ENCODE measurements around the gene SEC16B. TPM values are rescaled to one million over a fixed set of nuclear protein-coding genes. Genes with fewer than 3 reads are reported as not detected.

The SEC16B gene
- total and polyA plus RNA-seq, 8 donors, result 3.3 to 53.9 (median 13.4) TPM

DNA sequence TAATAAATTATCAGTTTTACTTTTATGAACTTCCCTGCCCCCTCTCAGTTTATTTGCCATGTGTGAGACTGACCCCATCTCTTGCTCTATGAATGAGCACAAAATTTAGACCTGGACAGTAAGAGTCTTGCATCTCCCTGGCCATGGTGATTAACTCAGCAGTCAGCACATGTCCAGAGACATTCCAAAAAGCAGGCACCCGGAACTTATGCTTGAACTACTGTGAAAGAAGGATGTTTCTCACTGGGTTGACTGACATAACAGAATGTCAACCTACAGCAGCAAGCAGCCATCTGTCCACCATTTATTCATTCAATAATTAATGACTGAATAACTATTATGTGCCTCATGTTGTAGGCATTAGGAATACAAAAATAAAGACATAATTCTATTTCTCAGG, 11.3 kb upstream of the SEC16B start:
- Histone ChIP-seq H3K36me3 (peaks cover 0 to 4% (median under 1%) of the 10 kb centered on the region in 4 donors), H3K4me3 (no peak overlapping the region), H3K27ac (no peak overlapping the region), H3K27me3 (no peaks in the 10 kb centered on the region), H3K9me3 (no peaks in the 10 kb centered on the region), H3K4me1 (no peaks in the 10 kb centered on the region)
- whole genome bisulfite sequencing, 5 donors, result 86 to 100% (median 90%) methylated on average over 1 of the region's 1 CpG
- no peak for TF ChIP-seq POLR2A (IDR thresholded peaks at IDR 0.05)
- no peak for TF ChIP-seq CTCF (IDR thresholded peaks at IDR 0.05)
- TF ChIP-seq EP300 (IDR thresholded peaks at IDR 0.05), result no peak
- TF ChIP-seq POLR2AphosphoS5 (IDR thresholded peaks at IDR 0.05), result no peak
- intact Hi-C loops (cut with DNase I; ENCODE audit: low total_unique reads), result no loop called here
- no peak for DNase-seq

DNA sequence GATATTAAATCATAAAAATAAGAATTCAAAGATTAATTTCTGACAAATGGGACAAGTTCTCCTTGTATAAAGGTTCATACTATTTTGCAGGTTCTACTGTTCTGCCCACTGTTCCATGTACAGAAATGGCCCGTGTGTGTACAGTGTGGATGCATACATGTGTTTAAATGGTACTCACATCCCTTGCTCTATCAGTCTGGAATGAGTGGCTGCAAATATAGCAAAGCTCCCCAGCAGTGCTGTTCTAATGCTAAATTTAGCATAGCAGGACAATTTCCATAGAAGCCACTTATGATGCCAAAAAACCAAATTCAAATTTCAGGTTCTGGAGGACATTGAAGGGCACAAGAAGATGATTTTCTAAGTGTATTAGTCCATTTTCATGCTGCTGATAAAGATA, 9.4 kb upstream of the SEC16B start:
- intact Hi-C loops (cut with DNase I; ENCODE audit: low total_unique reads), result no loop called here
- DNase-seq, result no peak
- Histone ChIP-seq H3K4me3 (no peak overlapping the region), H3K36me3 (peaks cover 0 to 13% (median 2%) of the 10 kb centered on the region in 4 donors), H3K27ac (no peak overlapping the region), H3K9me3 (no peaks in the 10 kb centered on the region), H3K27me3 (no peaks in the 10 kb centered on the region), H3K4me1 (no peaks in the 10 kb centered on the region)
- no peak for TF ChIP-seq CTCF (IDR thresholded peaks at IDR 0.05)
- TF ChIP-seq EP300 (IDR thresholded peaks at IDR 0.05), result no peak
- no peak for TF ChIP-seq POLR2A (IDR thresholded peaks at IDR 0.05)
- no peak for TF ChIP-seq POLR2AphosphoS5 (IDR thresholded peaks at IDR 0.05)
- 84 to 95% (median 88%) methylated on average over 1 of the region's 1 CpG for WGBS, 5 donors

- H3K4me1 ChIP-seq, result no peaks in the 10 kb centered on the region
- 84 to 100% (median 92%) methylated on average over 1 of the region's 1 CpG for WGBS, 5 donors
- no peaks in the 10 kb centered on the region for H3K9me3 ChIP-seq
- no peak overlapping the region for H3K27ac ChIP-seq
- no peaks in the 10 kb centered on the region for H3K27me3 ChIP-seq
- TF ChIP-seq POLR2A (IDR thresholded peaks at IDR 0.05) (no peak), CTCF (IDR thresholded peaks at IDR 0.05) (no peak), POLR2AphosphoS5 (IDR thresholded peaks at IDR 0.05) (no peak), EP300 (IDR thresholded peaks at IDR 0.05) (no peak)
- H3K36me3 ChIP-seq, result peaks cover 0 to 13% (median 2%) of the 10 kb centered on the region in 4 donors
- H3K4me3 ChIP-seq, result no peak overlapping the region
- DNase-seq, result no peak
- intact Hi-C loops (cut with DNase I; ENCODE audit: low total_unique reads), result no loop called here
Measured at GRCh38 chr1:177978530-177978929, 8.7 kb upstream of the SEC16B start.

DNA sequence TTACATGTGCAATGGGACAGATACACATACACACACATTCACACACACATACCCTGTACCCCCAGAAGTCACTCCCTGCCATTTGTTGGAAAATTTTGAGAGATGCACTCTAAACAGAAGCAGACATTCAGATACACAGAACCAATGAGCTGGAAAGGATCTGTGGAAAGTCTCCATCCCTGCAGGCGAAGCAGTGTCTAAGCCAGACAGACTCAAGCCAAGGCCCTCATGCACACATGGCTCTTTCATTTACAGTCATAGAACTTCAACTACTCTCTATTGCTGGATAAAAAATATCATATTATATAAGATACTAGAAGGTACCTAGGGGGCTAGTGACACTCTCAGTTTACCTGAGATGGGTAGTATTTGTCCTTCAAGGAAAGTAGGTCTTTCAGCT, 7.3 kb upstream of the SEC16B start:
- H3K36me3 ChIP-seq, result peaks cover 0 to 20% (median 2%) of the 10 kb centered on the region in 4 donors
- no peak overlapping the region for H3K4me3 ChIP-seq
- TF ChIP-seq EP300 (IDR thresholded peaks at IDR 0.05) (no peak), POLR2AphosphoS5 (IDR thresholded peaks at IDR 0.05) (no peak)
- H3K9me3 ChIP-seq, result no peaks in the 10 kb centered on the region
- H3K4me1 ChIP-seq, result no peaks in the 10 kb centered on the region
- 86 to 97% (median 94%) methylated on average over 1 of the region's 1 CpG for WGBS, 5 donors
- intact Hi-C loops (cut with DNase I; ENCODE audit: low total_unique reads), result no loop called here
- no peaks in the 10 kb centered on the region for H3K27me3 ChIP-seq
- DNase-seq, result no peak
- no peak overlapping the region for H3K27ac ChIP-seq

GRCh38 chr1:177976596-177976995, 6.7 kb upstream of the SEC16B start:
- TF ChIP-seq EP300 (IDR thresholded peaks at IDR 0.05) (no peak), POLR2AphosphoS5 (IDR thresholded peaks at IDR 0.05) (no peak), CTCF (IDR thresholded peaks at IDR 0.05) (no peak), POLR2A (IDR thresholded peaks at IDR 0.05) (no peak)
- Histone ChIP-seq H3K9me3 (no peaks in the 10 kb centered on the region), H3K36me3 (peaks cover 0 to 25% (median 2%) of the 10 kb centered on the region in 4 donors), H3K27ac (no peak overlapping the region), H3K27me3 (no peaks in the 10 kb centered on the region), H3K4me1 (no peaks in the 10 kb centered on the region), H3K4me3 (no peak overlapping the region)
- no peak for DNase-seq
- intact Hi-C loops (cut with DNase I; ENCODE audit: low total_unique reads), result no loop called here
